ENCODE results near the gene PAIP1.
A peak's percentile ranks its signal among the peaks of the same experiment; 100 is the strongest.
"Not testable (repeated sequence)": the region's sequence is repeated elsewhere in the genome, so short reads cannot be mapped to it uniquely, and the experiment has no call there.

Gene PAIP1

GRCh38 chr5:43570450-43571158 lies 13.7 kb upstream of the PAIP1 start:
- no peak for DNase-seq (ENCODE audit: low read depth in 2 of 2)

GRCh38 chr5:43569236-43569746 lies 12.4 kb upstream of the PAIP1 start:
- DNase-seq (ENCODE audit: low read depth in 2 of 2) = no peak

- no peak for DNase-seq (ENCODE audit: low read depth in 2 of 2)
These were observed 11.1 kb upstream of the PAIP1 start for GRCh38 chr5:43567967-43568366.

- DNase-seq (ENCODE audit: low read depth in 2 of 2) = no peak
These were observed 8.2 kb upstream of the PAIP1 start for GRCh38 chr5:43565043-43565442.

GRCh38 chr5:43564289-43564850 lies 7.5 kb upstream of the PAIP1 start:
- no peak for DNase-seq (ENCODE audit: low read depth in 2 of 2)

- no peak for DNase-seq (ENCODE audit: low read depth in 2 of 2)
These were observed 6.4 kb upstream of the PAIP1 start for GRCh38 chr5:43563321-43563720.

DNA sequence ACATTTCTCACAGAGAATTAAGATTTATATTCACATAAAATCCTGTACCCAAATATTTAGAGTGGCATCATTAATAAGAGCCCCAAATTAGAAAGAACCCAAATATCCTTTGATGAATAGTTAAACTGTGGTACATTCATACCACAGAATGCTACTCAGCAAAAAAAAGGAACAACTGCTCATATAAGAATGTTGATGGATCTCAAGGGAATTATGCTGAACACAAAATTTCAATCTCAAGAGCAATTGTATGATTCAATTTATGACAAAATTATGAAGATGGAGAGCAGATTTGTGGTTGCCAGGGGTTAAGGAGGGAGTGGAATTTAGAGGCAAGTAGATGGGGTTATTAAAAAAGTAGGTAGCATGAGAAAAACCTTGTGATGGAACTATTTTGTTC lies 4.5 kb upstream of the PAIP1 start:
- no peak for DNase-seq (ENCODE audit: low read depth in 2 of 2)

DNA sequence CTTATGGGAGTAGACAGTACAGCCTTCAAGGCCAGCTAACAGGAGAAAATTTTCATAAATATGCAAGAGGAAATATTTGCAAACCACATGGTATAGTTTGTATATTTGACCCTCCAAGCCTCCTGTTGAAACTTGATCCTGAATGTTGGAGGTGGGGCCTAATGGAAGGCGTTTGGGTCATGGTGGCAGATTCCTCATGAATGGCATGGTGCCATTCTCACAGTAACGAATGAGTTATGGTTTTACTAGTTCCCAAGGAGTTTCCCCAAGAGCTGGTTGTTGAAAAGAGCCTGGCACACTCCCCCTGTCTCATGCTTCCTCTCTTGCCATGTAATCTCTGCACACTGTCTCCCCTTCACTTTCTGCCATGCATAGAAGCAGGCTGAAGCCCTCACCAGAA lies 3.3 kb upstream of the PAIP1 start:
- no peak for DNase-seq (ENCODE audit: low read depth in 2 of 2)

GRCh38 chr5:43556607-43556856 lies 345 bp downstream of the PAIP1 start:
- not testable (repeated sequence) for DNase-seq (ENCODE audit: low read depth in 2 of 2)

GRCh38 chr5:43555895-43556606 lies 826 bp downstream of the PAIP1 start:
- DNase-seq (ENCODE audit: low read depth in 2 of 2) = peak; percentile 17 to 19

GRCh38 chr5:43554497-43554896 lies 2.4 kb downstream of the PAIP1 start:
- no peak for DNase-seq (ENCODE audit: low read depth in 2 of 2)

- no peak for DNase-seq (ENCODE audit: low read depth in 2 of 2)
These were observed 3.5 kb downstream of the PAIP1 start for GRCh38 chr5:43553381-43553780.

DNA sequence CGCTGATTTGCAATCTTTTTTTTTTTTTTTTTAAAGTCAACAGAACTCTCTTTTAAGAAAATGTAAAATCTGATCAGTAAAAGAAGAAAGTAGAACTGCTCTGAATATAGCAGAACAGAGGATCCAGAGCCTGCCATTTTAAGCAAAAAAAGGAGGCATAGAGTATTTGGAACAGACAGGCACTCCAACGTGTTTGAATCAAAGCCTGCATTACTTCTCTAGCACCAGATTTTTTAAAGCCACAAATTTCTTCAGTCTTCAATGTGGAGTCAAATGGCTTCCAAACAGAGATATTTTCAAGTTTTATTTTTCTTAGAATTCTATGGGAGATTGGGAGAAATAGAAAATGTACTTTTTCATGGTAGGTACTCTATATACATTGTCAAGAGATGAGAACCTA lies 5.1 kb downstream of the PAIP1 start:
- DNase-seq (ENCODE audit: low read depth in 2 of 2) = no peak

GRCh38 chr5:43549272-43549671 lies 7.6 kb downstream of the PAIP1 start:
- not testable (repeated sequence) for DNase-seq (ENCODE audit: low read depth in 2 of 2)

DNA sequence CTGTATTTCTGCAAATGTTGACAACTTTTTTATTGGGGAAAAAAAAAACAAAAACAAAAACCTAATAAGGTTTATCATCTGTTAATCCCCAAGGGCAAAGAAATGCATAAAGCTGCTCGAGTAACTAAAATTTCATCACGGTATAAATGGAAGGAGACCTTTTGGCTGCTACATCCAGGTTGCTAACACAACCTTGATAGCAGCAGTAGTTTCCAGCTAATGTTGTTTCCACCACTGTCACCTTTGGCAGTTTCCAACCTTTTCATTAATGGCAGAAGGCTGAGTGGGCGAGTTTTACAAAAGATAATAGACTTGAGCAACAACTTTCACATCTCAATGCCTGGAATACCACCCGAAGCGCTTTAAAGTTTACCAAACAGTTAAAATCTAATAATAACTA lies 8.5 kb downstream of the PAIP1 start:
- no peak for DNase-seq (ENCODE audit: low read depth in 2 of 2)

- no peak for DNase-seq (ENCODE audit: low read depth in 2 of 2)
These were observed 9.3 kb downstream of the PAIP1 start for GRCh38 chr5:43547532-43547931.

- no peak for DNase-seq (ENCODE audit: low read depth in 2 of 2)
These were observed 13.4 kb downstream of the PAIP1 start for GRCh38 chr5:43543434-43543833.

- no peak for DNase-seq (ENCODE audit: low read depth in 2 of 2)
These were observed 16.1 kb downstream of the PAIP1 start for GRCh38 chr5:43540746-43541145.

GRCh38 chr5:43536972-43537371 lies 19.9 kb downstream of the PAIP1 start:
- no peak for DNase-seq (ENCODE audit: low read depth in 2 of 2)

DNA sequence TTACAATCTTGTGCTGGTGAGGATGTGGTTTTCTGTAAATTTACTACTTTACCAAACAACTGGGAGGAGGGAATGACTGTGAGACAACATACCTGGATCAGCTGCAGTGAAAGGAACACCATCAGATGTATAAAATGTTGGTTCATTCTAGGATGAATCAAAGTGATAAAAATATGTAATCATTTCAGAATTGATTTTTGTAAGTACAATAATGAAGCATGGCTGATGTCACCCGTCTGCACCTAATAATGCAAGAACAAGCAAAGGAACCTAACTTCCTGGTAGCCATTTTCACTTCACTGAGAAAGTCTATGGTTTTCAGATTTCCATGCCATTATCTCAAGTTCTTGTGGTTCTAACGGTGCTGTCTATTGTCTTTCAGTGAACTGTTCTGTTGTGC lies 23.2 kb downstream of the PAIP1 start:
- DNase-seq (ENCODE audit: low read depth in 2 of 2) = no peak

GRCh38 chr5:43530648-43531047 lies 26.2 kb downstream of the PAIP1 start:
- DNase-seq (ENCODE audit: low read depth in 2 of 2) = no peak

DNA sequence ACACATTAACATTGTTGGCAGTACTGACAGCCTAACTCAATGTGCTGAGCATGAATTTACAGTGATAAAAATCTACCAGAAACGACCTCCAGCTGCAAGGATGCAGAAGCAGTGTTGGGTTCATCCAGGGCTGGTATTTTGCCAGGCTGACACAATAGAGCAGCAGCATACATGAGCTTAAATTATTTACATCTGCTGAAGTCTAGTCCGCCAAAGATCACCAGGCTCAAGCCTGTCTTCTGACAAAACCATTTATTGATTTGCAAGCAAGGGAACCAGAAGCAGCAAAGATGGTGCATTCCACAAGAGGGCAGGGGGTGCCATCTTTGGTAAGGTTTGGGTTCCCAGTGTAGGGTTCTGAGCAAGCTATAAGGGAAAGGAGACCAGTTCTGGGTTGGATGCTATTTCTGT lies 33.2 kb downstream of the PAIP1 start:
- DNase-seq (ENCODE audit: low read depth in 2 of 2) = no peak

DNA sequence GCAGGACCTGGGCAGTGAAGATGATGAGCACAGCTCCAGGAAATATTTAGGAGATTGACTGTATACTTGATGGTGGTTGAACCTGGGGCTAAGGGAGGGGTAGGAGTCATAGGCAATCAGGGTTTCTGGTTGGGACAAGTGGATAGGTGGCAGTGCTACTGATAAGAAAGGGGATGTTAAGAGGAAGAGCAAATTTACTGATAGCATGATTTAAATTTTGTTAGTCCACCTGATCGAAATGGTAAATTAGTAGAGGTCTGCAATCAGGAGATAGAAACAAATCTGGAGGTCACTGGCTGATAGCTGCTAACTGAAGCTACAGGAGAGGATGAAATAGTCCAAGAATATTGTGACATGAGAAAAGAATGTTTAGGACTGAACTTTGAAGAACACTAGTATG lies 36.3 kb downstream of the PAIP1 start:
- DNase-seq (ENCODE audit: low read depth in 2 of 2) = no peak
